Fibroblast of skin of left biceps (primary cell): ENCODE measurements around the gene TMEM190.
A peak's percentile ranks its signal among the peaks of the same experiment; 100 is the strongest.
"Not testable (repeated sequence)": the region's sequence is repeated elsewhere in the genome, so short reads cannot be mapped to it uniquely, and the experiment has no call there.

Experiments used
- DNase-seq, 2 experiments: peaks; one replicate each; pipeline ENCODE4 v3.0.0-alpha.2; 2013; ENCODE audit warnings: low read depth in 2 of 2

The TMEM190 gene

GRCh38 chr19:55390461-55390880, 13.8 kb downstream of the TMEM190 start:
- DNase-seq, result no peak

- no peak for DNase-seq
These were observed 14.6 kb downstream of the TMEM190 start for GRCh38 chr19:55391191-55391670.

- DNase-seq, result no peak
These were observed 15.3 kb downstream of the TMEM190 start for GRCh38 chr19:55391702-55392615.

DNA sequence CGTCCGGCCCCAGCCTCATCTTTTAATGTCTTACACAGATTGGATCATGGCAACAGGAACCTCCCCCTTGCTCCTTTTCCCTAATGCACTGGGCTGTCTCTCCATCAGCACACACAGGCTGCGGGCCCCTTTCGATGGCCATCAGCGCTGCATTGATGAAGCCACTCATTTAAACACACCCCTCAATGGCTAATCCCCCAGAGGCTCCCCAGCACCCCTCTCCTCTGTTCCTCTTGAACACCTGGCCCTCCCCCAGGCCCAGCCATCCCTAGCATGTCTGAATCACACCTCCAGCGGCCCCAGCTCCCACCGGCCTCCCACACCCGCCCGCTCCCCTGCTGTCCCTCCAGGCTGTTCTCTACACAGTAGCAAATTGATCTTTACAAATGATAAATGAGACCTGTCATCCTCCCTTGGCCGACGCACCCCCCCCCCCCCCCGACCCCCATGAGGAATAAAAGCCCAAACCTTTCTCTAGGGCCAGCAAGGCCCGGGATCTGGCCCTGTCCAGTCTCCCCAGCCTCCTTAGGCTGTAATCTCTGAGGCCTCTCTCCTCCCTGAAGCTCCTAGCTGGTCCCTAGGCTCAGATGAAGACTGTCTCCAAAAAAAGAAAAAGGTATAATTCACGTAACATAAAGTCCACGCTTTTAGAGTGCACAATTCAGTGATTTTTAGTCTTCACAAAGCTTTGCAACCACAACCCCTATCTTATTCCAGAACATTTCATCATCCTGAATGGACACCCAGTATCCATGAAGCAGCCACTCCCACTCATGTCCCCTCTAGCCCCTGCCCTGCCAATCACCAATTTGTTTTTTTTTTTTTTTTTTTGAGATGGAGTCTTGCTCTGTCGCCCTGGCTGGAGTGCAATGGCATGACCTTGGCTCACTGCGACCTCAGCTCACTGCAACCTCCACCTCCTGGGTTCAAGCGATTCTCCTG, 16.5 kb downstream of the TMEM190 start:
- DNase-seq, result no peak

DNA sequence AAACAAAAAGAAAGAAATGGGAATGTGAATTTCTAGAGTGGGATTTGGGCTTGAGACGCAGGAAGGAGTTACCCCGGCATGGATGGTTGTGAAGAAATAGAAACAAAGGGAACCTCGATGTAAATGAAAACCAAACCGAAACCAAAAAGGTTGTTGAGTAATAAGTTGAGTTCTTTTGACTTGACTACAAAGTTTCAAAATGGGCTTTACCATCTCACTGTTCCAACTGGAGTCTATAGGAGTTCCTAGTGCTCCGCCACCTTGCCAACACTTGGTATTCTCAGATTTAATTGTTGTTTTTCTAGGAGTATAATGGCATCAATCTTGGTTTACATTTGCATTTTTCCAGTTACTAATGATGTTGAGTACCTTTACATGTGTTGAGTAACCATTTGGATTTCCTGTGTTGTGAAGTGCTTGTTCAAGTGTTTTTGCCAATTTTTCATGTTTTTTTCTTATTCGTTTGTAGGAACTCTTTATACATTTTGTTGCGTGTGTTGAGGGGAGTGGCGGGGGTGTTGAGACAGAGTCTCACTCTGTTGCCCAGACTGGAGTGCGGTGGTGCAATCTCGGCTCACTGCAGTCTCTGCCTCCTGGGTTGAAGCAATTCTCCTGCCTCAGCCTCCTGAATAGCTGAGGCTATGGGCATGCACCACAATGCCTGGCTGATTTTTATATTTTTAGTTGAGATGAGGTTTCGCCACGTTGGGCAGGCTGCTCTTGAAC, 21.7 kb downstream of the TMEM190 start:
- DNase-seq, result no peak

GRCh38 chr19:55400281-55401087, 23.9 kb downstream of the TMEM190 start:
- DNase-seq, result no peak

GRCh38 chr19:55401390-55401789, 24.8 kb downstream of the TMEM190 start:
- not testable (repeated sequence) for DNase-seq

- no peak for DNase-seq
These were observed 25.9 kb downstream of the TMEM190 start for GRCh38 chr19:55402509-55402908.

- DNase-seq, result no peak
These were observed 29.0 kb downstream of the TMEM190 start for GRCh38 chr19:55405638-55406037.

GRCh38 chr19:55406091-55406825, 29.6 kb downstream of the TMEM190 start:
- DNase-seq, result no peak

DNA sequence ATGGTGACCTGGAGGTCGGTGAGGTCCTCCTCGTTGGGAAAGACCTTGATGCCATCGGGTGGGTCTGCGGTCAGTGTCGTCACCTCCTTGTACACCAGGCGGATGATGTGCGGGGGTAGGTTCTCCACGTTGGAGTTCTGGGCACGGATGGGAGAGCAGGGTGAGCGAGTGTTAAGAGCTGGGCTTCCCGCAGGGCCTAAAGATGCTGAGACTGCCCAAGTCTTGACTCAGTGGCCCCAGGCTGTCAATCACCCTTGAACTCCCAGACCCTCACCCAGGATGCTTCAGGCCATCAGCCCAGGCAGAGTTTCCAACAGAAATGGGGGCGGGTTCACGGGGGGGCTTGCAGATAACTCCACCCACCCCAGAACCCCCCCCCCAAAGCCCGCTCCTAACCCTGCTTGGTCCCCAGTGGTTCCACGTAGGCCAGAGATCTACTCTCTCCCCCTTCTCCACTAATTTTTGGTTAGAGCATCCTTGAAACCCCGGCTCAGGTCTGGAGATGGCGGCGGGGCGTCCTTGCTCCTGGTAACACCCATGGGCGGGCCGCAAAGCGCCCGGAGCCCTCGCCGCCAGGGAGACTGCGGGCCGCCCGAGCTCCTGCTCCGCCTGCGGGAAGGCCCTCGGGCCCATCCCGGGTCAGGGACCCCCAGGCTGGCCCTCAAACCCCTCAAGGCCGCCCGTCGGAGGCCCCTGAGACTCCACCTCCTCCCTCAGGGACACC, 30.4 kb downstream of the TMEM190 start:
- no peak for DNase-seq

GRCh38 chr19:55407550-55407799, 30.8 kb downstream of the TMEM190 start, which contains the start of gene UBE2S:
Gene UBE2S (minus strand): TSS chr19:55407788. CDS start chr19:55407589, 199 bp downstream.
- not testable (repeated sequence) for DNase-seq

DNA sequence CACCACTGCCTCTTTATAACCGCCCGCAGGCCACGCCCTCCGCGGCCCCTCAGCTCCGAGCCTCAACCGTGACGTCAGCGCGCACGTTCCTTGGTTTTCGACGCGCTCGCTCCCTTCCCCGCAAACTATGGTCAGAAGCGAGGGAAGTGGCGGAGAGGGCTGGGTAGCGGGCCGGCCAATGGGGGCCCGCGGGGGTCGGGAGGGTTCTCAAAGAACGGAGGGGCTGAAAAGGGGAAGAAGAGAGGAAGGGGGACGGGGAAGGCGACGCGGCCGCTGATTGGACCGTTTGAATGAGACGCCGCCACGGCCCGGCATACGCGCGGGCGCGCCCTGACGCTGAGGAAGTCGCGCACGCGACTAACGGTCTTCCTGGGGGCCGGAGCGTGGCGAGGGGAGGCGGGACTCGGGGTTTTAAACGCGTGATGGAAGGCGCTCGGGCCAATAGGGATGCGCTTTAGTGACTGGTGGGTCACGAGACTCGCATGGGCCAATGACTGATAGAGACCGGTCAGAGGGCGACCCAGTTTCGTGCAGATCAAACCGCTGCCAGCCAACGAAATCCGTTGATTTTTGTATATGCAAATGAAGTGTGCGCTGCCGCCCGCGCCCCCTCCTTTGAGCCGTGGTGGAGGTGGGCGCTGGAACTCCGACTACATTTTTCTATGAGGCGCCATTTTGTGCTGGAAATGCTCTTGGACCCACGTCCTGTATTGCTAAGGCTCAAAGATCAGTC, 31.3 kb downstream of the TMEM190 start:
- peak; percentile 99 for DNase-seq

- DNase-seq, result no peak
These were observed 31.9 kb downstream of the TMEM190 start for GRCh38 chr19:55408533-55408872.

DNA sequence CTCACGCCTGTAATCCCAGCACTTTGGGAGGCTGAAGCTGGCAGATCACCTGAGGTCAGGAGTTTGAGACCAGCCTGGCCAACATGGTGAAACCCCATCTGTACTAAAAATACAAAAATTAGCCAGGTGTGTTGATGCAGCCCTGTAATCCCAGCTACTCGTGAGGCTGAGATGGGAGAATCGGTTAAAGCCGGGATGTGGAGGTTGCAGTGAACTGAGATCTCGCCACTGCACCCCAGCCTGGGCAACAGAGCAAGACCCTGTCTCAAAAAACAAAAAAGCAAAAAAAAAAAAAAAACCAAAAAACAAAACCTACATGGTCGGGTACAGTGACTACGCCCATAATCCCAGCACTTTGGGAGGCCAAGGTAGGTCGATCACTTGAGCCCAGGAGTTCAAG, 32.6 kb downstream of the TMEM190 start:
- DNase-seq, result not testable (repeated sequence)

DNA sequence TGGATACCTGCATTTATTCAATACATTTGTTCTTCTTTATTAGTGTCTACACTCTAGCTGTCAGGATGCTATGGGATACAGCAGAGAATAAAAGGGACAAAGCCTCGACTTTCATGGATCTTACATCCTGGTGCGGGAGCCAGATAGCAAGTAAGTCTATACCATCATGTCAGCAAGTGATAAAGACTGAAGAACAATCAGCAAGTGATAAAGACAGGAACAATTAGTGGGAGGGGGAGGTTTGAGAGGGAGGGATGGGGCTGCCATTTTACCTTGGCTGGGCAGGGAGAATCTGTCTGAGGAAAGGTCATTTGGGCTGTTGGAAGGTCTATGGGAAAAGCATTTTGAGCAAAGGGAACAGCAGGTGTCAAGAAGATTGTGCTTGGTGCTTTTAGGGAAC, 33.5 kb downstream of the TMEM190 start:
- DNase-seq, result no peak

DNA sequence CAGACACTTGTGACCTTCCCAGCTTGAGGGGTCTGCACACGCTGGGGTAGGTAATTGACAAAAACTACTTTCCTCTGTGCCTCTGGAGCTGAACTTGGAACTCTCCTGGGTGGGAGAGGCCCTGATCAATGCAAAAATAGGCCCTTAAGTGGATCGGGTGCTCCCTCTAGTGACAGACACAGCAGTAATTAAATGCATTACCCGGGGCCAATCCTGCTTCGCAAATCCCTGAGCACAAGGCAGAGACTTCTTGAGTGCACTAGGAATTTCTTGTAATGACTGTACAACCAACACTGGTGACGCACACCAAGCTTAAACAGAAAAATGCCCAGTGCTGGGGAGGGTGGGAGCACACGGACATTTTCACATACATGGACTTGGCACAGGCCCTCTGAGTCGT, 41.6 kb downstream of the TMEM190 start:
- peak; percentile 41 to 51 for DNase-seq

- no peak for DNase-seq
These were observed 42.5 kb downstream of the TMEM190 start for GRCh38 chr19:55419103-55419502.
